Smooth muscle cell (in vitro differentiated cells): ENCODE data around the gene PITPNB. TPM values are rescaled to one million over a fixed set of nuclear protein-coding genes. Genes with fewer than 3 reads are reported as not detected.

Experiments used
- DNase-seq: peaks from one replicate; lab custom pipeline; 2025; ENCODE audit not compliant: unreplicated experiment; lab: John Stamatoyannopoulos, UW
- H2AFZ ChIP-seq: fragments of 200-600 bp; sonication (generic); 2 replicates; pipeline ENCODE4 v1.6.0; 2016; ENCODE audit warnings: antibody characterized with exemption, low read depth, mild to moderate bottlenecking
- H3F3A ChIP-seq: fragments of 200-600 bp; sonication (generic); 2 replicates; pipeline ENCODE4 v1.6.0; 2017; ENCODE audit warnings: antibody characterized with exemption, low read depth
- H3K27ac ChIP-seq: fragments of 200-600 bp; sonication (generic); 2 replicates; pipeline ENCODE4 v1.5.1; 2016; ENCODE audit warnings: low read depth, mild to moderate bottlenecking
- H3K27me3 ChIP-seq: fragments of 200-600 bp; sonication (generic); 2 replicates; pipeline ENCODE4 v1.6.1; 2016; ENCODE audit warnings: low read depth, mild to moderate bottlenecking
- H3K36me3 ChIP-seq: fragments of 200-600 bp; sonication (generic); 2 replicates; pipeline ENCODE4 v1.5.1; 2016; ENCODE audit warnings: low read depth
- H3K4me1 ChIP-seq: fragments of 200-600 bp; sonication (generic); 2 replicates; pipeline ENCODE4 v1.5.1; 2016; ENCODE audit warnings: low read depth
- H3K4me2 ChIP-seq: fragments of 200-600 bp; sonication (generic); 2 replicates; pipeline ENCODE4 v1.6.0; 2016; ENCODE audit warnings: mild to moderate bottlenecking
- H3K4me3 ChIP-seq: fragments of 200-600 bp; sonication (generic); 2 replicates; pipeline ENCODE4 v1.5.1; 2016; ENCODE audit warnings: mild to moderate bottlenecking
- H3K79me2 ChIP-seq: fragments of 200-600 bp; sonication (generic); 2 replicates; pipeline ENCODE4 v1.6.0; 2016; ENCODE audit warnings: low read depth, mild to moderate bottlenecking
- H3K9ac ChIP-seq: fragments of 200-600 bp; sonication (generic); 2 replicates; pipeline ENCODE4 v1.6.0; 2016; ENCODE audit warnings: low read depth
- H3K9me3 ChIP-seq: fragments of 200-600 bp; sonication (generic); replicated peaks from 2 replicates; pipeline ENCODE4 v1.5.1; 2016; ENCODE audit warnings: low read depth
- H4K20me1 ChIP-seq: fragments of 200-600 bp; sonication (generic); 2 replicates; pipeline ENCODE4 v1.6.0; 2016; ENCODE audit warnings: low read depth
- WGBS: methylation state at CpG from one replicate; pipeline ENCODE4 v1.1.7; 2016; ENCODE audit warnings: low lambda C conversion rate; 5-methylcytosine and 5-hydroxymethylcytosine counted together
- polyA plus RNA-seq: library from polyadenylated mRNA; unstranded; fragments of >200 nt; fragmentation: Nextera tagmentation; extraction: Ambion mirVana; gene quantifications from 2 replicates; pipeline ENCODE4 v1.2.1, GENCODE V29; 2016
- total RNA-seq: library from RNA; depleted of rRNA; stranded (reverse); fragments of >200 nt; gene quantifications from 2 replicates; pipeline ENCODE4 v1.2.3, GENCODE V29; 2014
- TF ChIP-seq, protein P1 (sequence below): fragments of 200-600 bp; sonication (generic); IDR thresholded peaks from 2 replicates; pipeline ENCODE4 v1.5.1; 2017; ENCODE audit warnings: borderline replicate concordance, mild to moderate bottlenecking, antibody characterized with exemption; ENCODE audit not compliant: insufficient read depth, poor library complexity, severe bottlenecking

PITPNB gene
- total and polyA plus RNA-seq, 2 experiments from 2014 or later = 37.8 to 47.0 TPM

DNA sequence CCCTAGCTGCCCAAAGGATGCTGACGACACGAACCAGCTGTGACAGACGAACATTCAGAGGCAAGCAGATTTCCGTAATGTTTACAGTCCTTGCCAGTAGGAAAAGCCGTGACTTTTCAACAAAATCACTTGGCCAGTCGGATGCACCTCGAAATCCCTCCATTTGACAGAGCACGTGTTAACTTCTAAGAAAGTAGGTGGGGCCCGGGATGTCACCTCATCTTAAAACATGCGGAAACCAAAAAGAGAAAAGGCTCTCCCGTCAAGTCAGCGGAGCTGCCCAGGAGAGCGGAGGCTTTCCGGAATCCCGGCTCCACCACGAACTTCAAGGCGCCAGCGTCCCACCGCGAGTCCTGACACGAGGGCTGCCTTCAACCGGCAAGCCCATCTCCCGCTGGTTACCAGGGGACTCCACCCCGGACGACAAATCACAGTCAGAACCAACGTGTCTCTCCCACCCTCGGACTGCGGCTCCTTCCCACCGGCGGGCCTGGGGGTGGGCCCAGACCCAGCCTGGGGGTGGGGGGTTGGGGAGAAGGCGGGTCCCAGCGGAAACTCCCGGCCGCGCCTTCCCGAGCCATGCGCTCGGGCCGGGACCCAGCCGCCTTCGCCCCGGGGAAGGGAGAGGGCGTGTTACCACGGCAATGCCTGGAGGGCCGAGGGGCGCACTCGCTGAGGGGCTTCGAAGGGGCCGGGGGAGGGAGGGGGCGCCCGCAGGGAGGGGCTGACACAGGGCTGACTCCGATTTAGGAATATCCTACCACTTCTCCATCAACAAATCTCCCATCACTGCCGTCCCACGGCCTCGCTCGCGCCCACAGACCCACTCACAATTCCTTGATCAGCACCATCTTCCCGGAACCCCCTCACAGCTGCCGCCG lies 475 bp downstream of the PITPNB start:
- peaks cover 26% of the 10 kb centered on the region for H3F3A ChIP-seq
- peak; percentile 70 for DNase-seq
- H3K4me1 ChIP-seq = peaks cover 47% of the 10 kb centered on the region
- TF ChIP-seq, protein P1, sequence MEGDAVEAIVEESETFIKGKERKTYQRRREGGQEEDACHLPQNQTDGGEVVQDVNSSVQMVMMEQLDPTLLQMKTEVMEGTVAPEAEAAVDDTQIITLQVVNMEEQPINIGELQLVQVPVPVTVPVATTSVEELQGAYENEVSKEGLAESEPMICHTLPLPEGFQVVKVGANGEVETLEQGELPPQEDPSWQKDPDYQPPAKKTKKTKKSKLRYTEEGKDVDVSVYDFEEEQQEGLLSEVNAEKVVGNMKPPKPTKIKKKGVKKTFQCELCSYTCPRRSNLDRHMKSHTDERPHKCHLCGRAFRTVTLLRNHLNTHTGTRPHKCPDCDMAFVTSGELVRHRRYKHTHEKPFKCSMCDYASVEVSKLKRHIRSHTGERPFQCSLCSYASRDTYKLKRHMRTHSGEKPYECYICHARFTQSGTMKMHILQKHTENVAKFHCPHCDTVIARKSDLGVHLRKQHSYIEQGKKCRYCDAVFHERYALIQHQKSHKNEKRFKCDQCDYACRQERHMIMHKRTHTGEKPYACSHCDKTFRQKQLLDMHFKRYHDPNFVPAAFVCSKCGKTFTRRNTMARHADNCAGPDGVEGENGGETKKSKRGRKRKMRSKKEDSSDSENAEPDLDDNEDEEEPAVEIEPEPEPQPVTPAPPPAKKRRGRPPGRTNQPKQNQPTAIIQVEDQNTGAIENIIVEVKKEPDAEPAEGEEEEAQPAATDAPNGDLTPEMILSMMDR = no peak
- 0% methylated on average over 32 of the region's 60 CpGs for WGBS
- no peaks in the 10 kb centered on the region for H3K36me3 ChIP-seq
- peak overlapping the region; percentile 81 for H3K4me3 ChIP-seq
- peaks cover 51% of the 10 kb centered on the region for H4K20me1 ChIP-seq
- H2AFZ ChIP-seq = no peak overlapping the region
- peak overlapping the region; percentile 97 for H3K9ac ChIP-seq
- peak overlapping the region; percentile 96 for H3K27ac ChIP-seq
- peaks cover 80% of the 10 kb centered on the region for H3K79me2 ChIP-seq
- peak overlapping the region; percentile 93 for H3K4me2 ChIP-seq
- H3K9me3 ChIP-seq = no peaks in the 10 kb centered on the region
- no peaks in the 10 kb centered on the region for H3K27me3 ChIP-seq

GRCh38 chr22:27915986-27916385 lies 3.1 kb downstream of the PITPNB start:
- Histone ChIP-seq H3K27ac (peak overlapping the region; percentile 96), H3K36me3 (no peaks in the 10 kb centered on the region), H2AFZ (no peak overlapping the region), H3K9ac (no peak overlapping the region), H3F3A (peaks cover 26% of the 10 kb centered on the region), H3K4me3 (no peak overlapping the region), H4K20me1 (peaks cover 77% of the 10 kb centered on the region), H3K9me3 (no peaks in the 10 kb centered on the region), H3K4me1 (peaks cover 51% of the 10 kb centered on the region), H3K79me2 (peaks cover 79% of the 10 kb centered on the region), H3K27me3 (no peaks in the 10 kb centered on the region), H3K4me2 (peak overlapping the region; percentile 93)
- no peak for DNase-seq
- TF ChIP-seq, protein P1 = no peak

GRCh38 chr22:27913162-27913741 lies 5.8 kb downstream of the PITPNB start:
- Histone ChIP-seq H3K4me1 (peaks cover 39% of the 10 kb centered on the region), H4K20me1 (peaks cover 89% of the 10 kb centered on the region), H3K79me2 (peaks cover 97% of the 10 kb centered on the region), H3F3A (peaks cover 15% of the 10 kb centered on the region), H3K27me3 (no peaks in the 10 kb centered on the region), H3K4me3 (no peak overlapping the region), H3K9me3 (no peaks in the 10 kb centered on the region), H3K36me3 (peaks cover 8% of the 10 kb centered on the region), H3K27ac (peak overlapping the region; percentile 96), H3K9ac (no peak overlapping the region), H3K4me2 (peak overlapping the region; percentile 93), H2AFZ (no peak overlapping the region)
- TF ChIP-seq, protein P1 = no peak
- DNase-seq = no peak
